K562 (cell line): Measurements from ENCODE around the gene PSMD2. TPM values are rescaled to one million over a fixed set of nuclear protein-coding genes. Genes with fewer than 3 reads are reported as not detected.

Experiments used
- ATAC-seq: fragments of 200-7000 bp; cut with Tn5 transposase; 3 replicates; pipeline ENCODE4 v1.9.1; 2020; ENCODE audit warnings: moderate library complexity
- BruUV-seq: library from RNA; stranded (reverse); fragments of 400-500 nt; replicated peaks from 2 replicates; lab custom pipeline; 2021; lab: Mats Ljungman, UMichigan
- CTCF ChIA-PET: fragments of 300-600 bp; formaldehyde crosslinking; extraction: SDS; loops from one replicate; lab custom pipeline; 2021; ENCODE audit warnings: low intra/inter-chr PET ratio; lab: Yijun Ruan, JAX
- POLR2A ChIA-PET: fragments of 300-600, 350-650 bp; sonication (Branson Sonifier 250); formaldehyde crosslinking; extraction: SDS; loops from one replicate; lab custom pipeline; 2021; ENCODE audit warnings: antibody characterized with exemption, inconsistent platforms; lab: Yijun Ruan, JAX
- DNase-seq, 4 experiments: peaks; one replicate each; pipeline versions ENCODE4 v3.0.0 to v3.0.0-alpha.2; 2011 to 2018; ENCODE audit warnings: low spot score in 3 of 4, mixed read lengths in 3 of 4; ENCODE audit errors: extremely low read depth in 1 of 4
- FAIRE-seq: peaks from 2 replicates; lab custom pipeline; 2011; peaks lifted over from hg19 to GRCh38; lab: Jason Lieb, UNC
- H2AFZ ChIP-seq: 2 replicates; pipeline ENCODE4 v1.6.0; 2011; ENCODE audit warnings: low read depth, low read length, control low read depth, inconsistent platforms
- H3K27ac ChIP-seq: fragments of 200-600 bp; 3 replicates; pipeline ENCODE4 v1.8.0; 2011; ENCODE audit warnings: low read depth, mild to moderate bottlenecking, control low read depth, inconsistent platforms, low read length, moderate library complexity, mixed read lengths; ENCODE audit errors: extremely low read depth
- H3K27me3 ChIP-seq, 2 experiments: fragments of 300-600 bp in 1 of 2; 2 replicates in 1 of 2; 3 replicates in 1 of 2; pipeline versions ENCODE4 v1.6.0 to v1.8.0; 2011; ENCODE audit warnings: inconsistent platforms in 2 of 2, low read length in 2 of 2, mild to moderate bottlenecking in 1 of 2, mixed read lengths in 1 of 2, moderate library complexity in 1 of 2; ENCODE audit not compliant: control insufficient read depth in 2 of 2, insufficient read depth in 2 of 2
- H3K36me3 ChIP-seq: fragments of 300-600 bp; 3 replicates; pipeline ENCODE4 v1.8.0; 2011; ENCODE audit warnings: mild to moderate bottlenecking, low read length, inconsistent platforms; ENCODE audit not compliant: control insufficient read depth, insufficient read depth
- H3K4me1 ChIP-seq, 2 experiments: fragments of 200-600 bp in 1 of 2; replicated peaks in 1 of 2; 2 replicates in 1 of 2; 3 replicates in 1 of 2; pipeline versions ENCODE4 v1.5.1 to v1.8.0; 2011; ENCODE audit warnings: inconsistent platforms in 2 of 2, low read length in 2 of 2, mild to moderate bottlenecking in 1 of 2, mixed read lengths in 1 of 2, moderate library complexity in 1 of 2; ENCODE audit not compliant: control insufficient read depth in 2 of 2, insufficient read depth in 2 of 2
- H3K4me2 ChIP-seq: 2 replicates; pipeline ENCODE4 v1.6.1; 2011; ENCODE audit warnings: low read length, control low read depth, inconsistent platforms, mixed read lengths; ENCODE audit not compliant: insufficient read depth
- H3K4me3 ChIP-seq: fragments of 200-600 bp; sonication (generic), shearing (Covaris generic); 2 replicates; pipeline ENCODE4 v1.5.1; 2016; ENCODE audit warnings: control low read depth, inconsistent platforms
- H3K79me2 ChIP-seq: fragments of 200-600 bp; 3 replicates; pipeline ENCODE4 v1.8.0; 2011; ENCODE audit warnings: low read length, inconsistent platforms; ENCODE audit not compliant: control insufficient read depth, insufficient read depth
- H3K9ac ChIP-seq, 2 experiments: 2 replicates each; pipeline versions ENCODE4 v1.6.0 to v1.6.1; 2011; ENCODE audit warnings: low read depth in 2 of 2, low read length in 2 of 2, control low read depth in 1 of 2, inconsistent platforms in 1 of 2, mild to moderate bottlenecking in 1 of 2, mixed read lengths in 1 of 2; ENCODE audit not compliant: insufficient read depth in 1 of 2
- H3K9me1 ChIP-seq: one replicate; pipeline ENCODE4 v1.6.0; 2011; ENCODE audit warnings: inconsistent platforms, mild to moderate bottlenecking, low read length, moderate library complexity; ENCODE audit not compliant: control insufficient read depth, insufficient read depth
- H3K9me3 ChIP-seq: replicated peaks from 2 replicates; pipeline ENCODE4 v1.5.1; 2011; ENCODE audit warnings: low read depth, low read length, inconsistent platforms; ENCODE audit not compliant: control insufficient read depth, insufficient read depth
- H4K20me1 ChIP-seq: replicated peaks from 2 replicates; pipeline ENCODE4 v1.6.1; 2011; ENCODE audit warnings: low read length, inconsistent platforms, mixed read lengths; ENCODE audit not compliant: control insufficient read depth, insufficient read depth
- ATF4 ChIP-seq: fragments of 450-650 bp; formaldehyde crosslinking; IDR thresholded peaks from 2 replicates; pipeline ENCODE4 v1.4.0; 2022; ENCODE audit warnings: mild to moderate bottlenecking, moderate library complexity
- BACH1 ChIP-seq: fragments of 200-800 bp; sonication (Bioruptor generic); IDR thresholded peaks from 2 replicates; pipeline ENCODE4 v1.6.1; 2016; ENCODE audit warnings: missing genetic modification characterization, missing compliant biosample characterization
- CBFA2T3 ChIP-seq: fragments of 450-650 bp; IDR thresholded peaks from 2 replicates; pipeline ENCODE4 v1.6.1; 2017
- DIDO1 ChIP-seq: fragments of 450-650 bp; IDR thresholded peaks from 2 replicates; pipeline ENCODE4 v1.6.1; 2016; ENCODE audit warnings: low read depth, missing biosample characterization, missing genetic modification characterization
- ELF4 ChIP-seq: fragments of 450-650 bp; formaldehyde crosslinking; IDR thresholded peaks from 2 replicates; pipeline ENCODE4 v1.4.0; 2022; ENCODE audit warnings: missing genetic modification characterization
- ETS2 ChIP-seq: IDR thresholded peaks from 2 replicates; pipeline ENCODE4 v1.6.1; 2016; ENCODE audit warnings: borderline replicate concordance, missing genetic modification characterization, mild to moderate bottlenecking, moderate library complexity, missing compliant biosample characterization; ENCODE audit not compliant: poor library complexity, severe bottlenecking
- HIVEP1 ChIP-seq: fragments of 250-450 bp; sonication (Bioruptor Pico); IDR thresholded peaks from 2 replicates; pipeline ENCODE4 v1.4.0; 2020; ENCODE audit warnings: mild to moderate bottlenecking
- JUN ChIP-seq, 2 experiments: sonication (generic) in 1 of 2; formaldehyde crosslinking in 1 of 2; IDR thresholded peaks; 2 replicates each; pipeline versions ENCODE4 v1.6.1 to v1.8.0; 2012 to 2022; ENCODE audit warnings: borderline replicate concordance in 2 of 2, mild to moderate bottlenecking in 2 of 2, improper control_type of control experiment in 1 of 2, low read depth in 1 of 2, low read length in 1 of 2, missing genetic modification reagents in 1 of 2
- MNT ChIP-seq, 2 experiments: fragments of 450-650 bp; conservative IDR thresholded peaks; 2 replicates each; pipeline ENCODE4 v1.6.1; 2017; ENCODE audit warnings: mild to moderate bottlenecking in 2 of 2, moderate library complexity in 2 of 2
- POLR3G ChIP-seq: IDR thresholded peaks from 2 replicates; pipeline ENCODE4 v1.6.1; 2011; ENCODE audit not compliant: insufficient read length, insufficient replicate concordance; ENCODE audit errors: extremely low read depth
- STAG1 ChIP-seq: sonication (generic); formaldehyde crosslinking; IDR thresholded peaks from 2 replicates; pipeline ENCODE4 v1.5.0; 2020; ENCODE audit warnings: missing genetic modification reagents, borderline replicate concordance
- STAT5B ChIP-seq: fragments of 250-450 bp; sonication (Bioruptor Pico); IDR thresholded peaks from 2 replicates; pipeline ENCODE4 v1.8.0; 2021; ENCODE audit warnings: mild to moderate bottlenecking, inconsistent platforms
- ZNF133 ChIP-seq: fragments of 250-450 bp; sonication (Bioruptor Pico); IDR thresholded peaks from 2 replicates; pipeline ENCODE4 v1.4.0; 2020; ENCODE audit warnings: mild to moderate bottlenecking
- ZNF239 ChIP-seq: fragments of 250-450 bp; sonication (Bioruptor Pico); IDR thresholded peaks from 2 replicates; pipeline ENCODE4 v1.4.0; 2020; ENCODE audit warnings: mild to moderate bottlenecking
- ZNF253 ChIP-seq: fragments of 250-450 bp; sonication (Bioruptor Pico); conservative IDR thresholded peaks from 2 replicates; pipeline ENCODE4 v1.6.1; 2021; ENCODE audit warnings: mild to moderate bottlenecking
- ZNF274 ChIP-seq: IDR thresholded peaks from 2 replicates; pipeline ENCODE4 v1.6.1; 2011; ENCODE audit warnings: low read depth, mild to moderate bottlenecking, low read length, moderate library complexity, borderline replicate concordance
- ZNF354B ChIP-seq: fragments of 250-450 bp; sonication (Bioruptor Pico); IDR thresholded peaks from 2 replicates; pipeline ENCODE4 v1.4.0; 2020
- ZNF785 ChIP-seq: fragments of 250-450 bp; sonication (Bioruptor Pico); IDR thresholded peaks from 2 replicates; pipeline ENCODE4 v1.4.0; 2020; ENCODE audit warnings: mild to moderate bottlenecking
- WGBS: fragments of 100-300 bp; shearing (Covaris generic); methylation state at CpG from one replicate; pipeline ENCODE4 v1.1.6; 2016; ENCODE audit warnings: low coverage, mixed read lengths; ENCODE audit not compliant: insufficient coverage; ENCODE audit errors: missing lambda C conversion rate; 5-methylcytosine and 5-hydroxymethylcytosine counted together
- in situ Hi-C: fragments of 300-500 bp; cut with MboI; formaldehyde crosslinking; loops from 4 replicates; pipeline ENCODE4 v1.15.0; 2018; ENCODE audit warnings: inconsistent platforms, mixed read lengths
- intact Hi-C: fragments of 100-400 bp; cut with micrococcal nuclease; formaldehyde crosslinking; loops from 2 replicates; pipeline ENCODE4 v1.14.2; 2022
- polyA plus RNA-seq, 8 experiments: library from polyadenylated mRNA; depleted of rRNA in 4 of 8; stranded (reverse) in 5 of 8; unstranded in 3 of 8; fragments of >200 nt; fragmentation: Nextera tagmentation in 2 of 8; fragmentation: Illumina TruSeq in 1 of 8; extraction: Ambion mirVana in 2 of 8; extraction: Trizol in 1 of 8; gene quantifications; 2 replicates each; pipeline versions ENCODE4 v1.2.1 to v1.2.3, GENCODE V29; 2011 to 2014; ENCODE audit warnings: inconsistent platforms in 1 of 8, missing spikeins in 1 of 8
- total RNA-seq, 7 experiments: library from RNA; depleted of rRNA in 6 of 7; stranded (reverse); fragments of >200 nt in 6 of 7; fragmentation: Illumina TruSeq in 2 of 7; extraction: Trizol in 2 of 7; gene quantifications; 2 replicates each; pipeline versions ENCODE4 v1.2.1 to v1.2.3, GENCODE V29; 2011 to 2021; ENCODE audit warnings: low replicate concordance in 1 of 7

The PSMD2 gene
- total and polyA plus RNA-seq, 9 of the 15 experiments (the other 6 are each of a cell fraction or from before 2014, with no cell fraction given) = 152 to 484 (median 295) TPM

- no TSS peak for BruUV-seq
- no peak for DNase-seq
- Histone ChIP-seq H3K9me3 (no peaks in the 10 kb centered on the region), H4K20me1 (peaks cover 41% of the 10 kb centered on the region), H2AFZ (no peak overlapping the region), H3K27ac (no peak overlapping the region; the same call in 2 of the 3 replicates), H3K9me1 (peaks cover 13% of the 10 kb centered on the region), H3K4me1 (peaks cover 13 to 39% of the 10 kb centered on the region in 2 experiments; a peak in 4 of 5 replicates), H3K4me3 (peak overlapping the region; percentile 100), H3K79me2 (peaks cover 74% of the 10 kb centered on the region), H3K9ac (peak overlapping the region; percentile 99 to 100; a peak in 2 of 4 replicates), H3K27me3 (no peaks in the 10 kb centered on the region), H3K36me3 (peaks cover 65% of the 10 kb centered on the region), H3K4me2 (peak overlapping the region; percentile 99)
- CTCF ChIA-PET = no interaction called here
- FAIRE-seq = no peak
- 81% methylated on average over 7 of the region's 7 CpGs for WGBS
- POLR2A ChIA-PET = interaction anchor here (0.5 to 2.3 kb wide), 8 partner anchors 10 to 136 kb away, joined by 3 to 24 read pairs (median 4); no protein-coding TSS in a partner anchor
- in situ Hi-C loops = no loop called here
- ATAC-seq = no peak
- intact Hi-C loops = no loop called here
- TF ChIP-seq HIVEP1 (CRISPR knock-in tag) = no peak
- TF ChIP-seq ZNF253 = no peak
- TF ChIP-seq ELF4 (CRISPR knock-in tag) = no peak
- no peak for TF ChIP-seq MNT (conservative IDR thresholded peaks at IDR 0.05)
- no peak for TF ChIP-seq POLR3G
- TF ChIP-seq CBFA2T3 = no peak
- no peak for TF ChIP-seq DIDO1 (tag)
- no peak for TF ChIP-seq ZNF354B (CRISPR knock-in tag)
- TF ChIP-seq ETS2 (tag) = no peak
- no peak for TF ChIP-seq JUN (IDR thresholded peaks at IDR 0.05; ENCODE audit: borderline replicate concordance, low read depth, low read length)
- no peak for TF ChIP-seq JUN (CRISPR knock-in tag; IDR thresholded peaks at IDR 0.05; ENCODE audit: borderline replicate concordance)
- TF ChIP-seq ZNF133 (CRISPR knock-in tag) = no peak
- TF ChIP-seq ATF4 = no peak
- TF ChIP-seq STAT5B = no peak
- no peak for TF ChIP-seq STAG1 (CRISPR knock-in tag)
- no peak for TF ChIP-seq ZNF274
- no peak for TF ChIP-seq ZNF239 (CRISPR knock-in tag)
- no peak for TF ChIP-seq ZNF785 (CRISPR knock-in tag)
- TF ChIP-seq BACH1 = no peak
These were observed 17.8 kb downstream of the PSMD2 start for GRCh38 chr3:184316792-184317191.
